ENCODE results near the gene PAM16. TPM values are rescaled to one million over a fixed set of nuclear protein-coding genes. Genes with fewer than 3 reads are reported as not detected.

PAM16 gene
- total RNA-seq, 1 donor from 2014 or later: 67.3 TPM

DNA sequence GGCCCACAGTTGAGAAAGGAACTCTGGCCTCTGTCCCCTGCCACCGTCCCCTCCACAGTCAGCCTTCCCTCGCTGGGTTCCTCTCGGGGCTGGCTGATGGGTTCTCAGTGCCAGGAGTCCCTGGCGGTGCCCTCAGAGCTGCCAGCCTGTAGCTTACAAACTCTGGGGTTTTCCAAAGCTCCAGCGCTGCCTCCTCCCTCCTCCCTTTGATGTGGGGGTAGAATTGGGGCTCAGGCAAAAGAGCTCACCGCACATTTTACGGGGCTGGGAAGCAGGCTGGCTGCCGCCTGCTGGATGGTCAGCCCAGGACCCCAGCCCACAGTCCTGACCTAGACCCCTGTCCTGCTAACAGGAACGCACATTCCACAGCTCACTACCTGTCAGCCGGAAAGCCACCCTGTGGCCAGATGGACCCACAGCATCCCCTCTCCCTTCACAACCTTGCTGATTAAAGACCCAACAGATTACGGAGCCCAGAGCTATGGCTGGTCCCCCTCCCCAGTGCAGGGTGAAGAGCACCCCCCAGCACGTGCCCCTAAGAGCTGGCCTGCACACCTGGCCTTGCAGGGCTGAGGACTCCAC lies 26.5 kb upstream of the PAM16 start:
- Histone ChIP-seq H3K36me3 (peaks cover 22% of the 10 kb centered on the region), H3K27ac (replicated peaks) (peak overlapping the region; percentile 82), H3K4me3 (no peak overlapping the region), H3K27me3 (ENCODE audit: low read depth) (no peaks in the 10 kb centered on the region), H3K4me1 (peaks cover 85% of the 10 kb centered on the region), H3K9me3 (replicated peaks) (no peaks in the 10 kb centered on the region)
- intact Hi-C loops (cut with micrococcal nuclease): no loop called here
- DNase-seq: no peak
- TF ChIP-seq, protein P1, sequence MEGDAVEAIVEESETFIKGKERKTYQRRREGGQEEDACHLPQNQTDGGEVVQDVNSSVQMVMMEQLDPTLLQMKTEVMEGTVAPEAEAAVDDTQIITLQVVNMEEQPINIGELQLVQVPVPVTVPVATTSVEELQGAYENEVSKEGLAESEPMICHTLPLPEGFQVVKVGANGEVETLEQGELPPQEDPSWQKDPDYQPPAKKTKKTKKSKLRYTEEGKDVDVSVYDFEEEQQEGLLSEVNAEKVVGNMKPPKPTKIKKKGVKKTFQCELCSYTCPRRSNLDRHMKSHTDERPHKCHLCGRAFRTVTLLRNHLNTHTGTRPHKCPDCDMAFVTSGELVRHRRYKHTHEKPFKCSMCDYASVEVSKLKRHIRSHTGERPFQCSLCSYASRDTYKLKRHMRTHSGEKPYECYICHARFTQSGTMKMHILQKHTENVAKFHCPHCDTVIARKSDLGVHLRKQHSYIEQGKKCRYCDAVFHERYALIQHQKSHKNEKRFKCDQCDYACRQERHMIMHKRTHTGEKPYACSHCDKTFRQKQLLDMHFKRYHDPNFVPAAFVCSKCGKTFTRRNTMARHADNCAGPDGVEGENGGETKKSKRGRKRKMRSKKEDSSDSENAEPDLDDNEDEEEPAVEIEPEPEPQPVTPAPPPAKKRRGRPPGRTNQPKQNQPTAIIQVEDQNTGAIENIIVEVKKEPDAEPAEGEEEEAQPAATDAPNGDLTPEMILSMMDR (IDR thresholded peaks at IDR 0.05; ENCODE audit: borderline replicate concordance): no peak

DNA sequence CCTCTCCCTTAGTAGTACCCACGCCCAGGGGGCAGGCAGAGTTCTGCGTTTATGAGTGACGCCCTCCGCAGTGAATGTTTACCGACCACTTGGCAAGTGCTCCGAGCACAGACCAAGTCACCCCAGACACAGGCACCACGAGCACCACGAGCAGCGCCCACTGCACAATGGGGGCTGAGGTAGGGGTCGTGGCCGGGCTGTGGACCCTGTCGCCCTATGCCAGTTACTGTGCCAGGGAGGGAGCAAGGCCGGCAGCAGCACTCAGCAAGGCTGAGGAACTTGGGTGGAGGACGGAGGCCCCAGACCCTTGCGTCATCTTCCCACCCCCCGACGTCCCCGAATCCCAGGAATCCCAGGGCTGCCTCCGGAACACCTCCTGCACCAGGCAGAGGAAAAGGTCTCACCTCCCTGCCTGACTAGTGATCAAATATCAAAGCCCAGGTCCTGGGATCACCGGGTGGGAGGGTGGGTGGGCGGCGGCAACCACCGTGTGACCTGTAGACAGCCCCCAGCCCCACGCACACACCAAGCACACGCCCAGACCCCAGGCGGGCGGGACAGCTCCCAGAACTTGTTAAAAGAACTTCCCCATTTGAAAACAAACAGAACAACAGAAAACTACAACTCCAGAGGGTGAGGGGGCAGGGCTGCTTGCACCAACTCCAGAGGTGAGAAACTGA lies 25.9 kb upstream of the PAM16 start:
- Histone ChIP-seq H3K27me3 (ENCODE audit: low read depth) (no peaks in the 10 kb centered on the region), H3K36me3 (peaks cover 16% of the 10 kb centered on the region), H3K4me3 (peak overlapping the region; percentile 75), H3K27ac (replicated peaks) (peak overlapping the region; percentile 82), H3K9me3 (replicated peaks) (no peaks in the 10 kb centered on the region), H3K4me1 (peaks cover 85% of the 10 kb centered on the region)
- TF ChIP-seq, protein P1 (IDR thresholded peaks at IDR 0.05; ENCODE audit: borderline replicate concordance): no peak
- intact Hi-C loops (cut with micrococcal nuclease): no loop called here
- no peak for DNase-seq

DNA sequence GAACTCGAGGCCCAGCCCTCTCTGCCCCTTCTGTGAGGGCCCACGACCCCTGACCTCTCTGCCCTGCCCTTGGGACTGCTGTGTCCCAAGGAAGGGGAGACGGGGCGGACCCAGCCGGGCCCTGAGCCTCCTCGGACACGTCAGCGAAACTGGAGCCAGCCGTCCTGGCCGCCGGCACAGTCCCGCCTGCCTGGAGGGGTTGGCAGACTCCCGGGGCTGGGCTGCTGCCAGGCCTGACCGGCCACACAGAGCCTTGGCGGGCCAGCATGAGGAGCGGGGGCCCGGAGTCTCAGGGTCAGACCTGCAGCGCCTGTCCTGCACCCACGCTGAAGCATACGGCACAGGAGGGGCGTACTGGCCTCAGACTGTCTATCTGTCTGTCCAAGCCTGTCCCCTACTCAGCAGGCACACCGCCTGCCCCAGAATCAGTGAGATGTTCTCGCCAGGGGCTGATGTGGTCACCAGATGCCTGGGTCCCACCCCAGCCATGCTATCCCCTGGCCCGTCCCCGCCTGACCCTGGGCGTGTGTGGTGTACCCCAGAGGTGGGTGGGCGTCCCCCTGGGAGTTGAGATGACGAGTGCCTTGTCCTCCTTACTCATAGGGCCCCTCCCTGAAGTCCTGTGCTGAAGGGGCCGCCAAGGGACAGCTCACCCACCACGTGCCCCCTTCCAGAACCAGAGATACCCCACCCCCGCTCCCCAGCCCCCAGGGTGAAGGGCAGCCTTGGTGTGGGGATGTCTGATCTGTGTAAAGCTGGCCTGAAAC lies 25.2 kb upstream of the PAM16 start:
- Histone ChIP-seq H3K9me3 (replicated peaks) (no peaks in the 10 kb centered on the region), H3K4me1 (peaks cover 92% of the 10 kb centered on the region), H3K27me3 (ENCODE audit: low read depth) (no peaks in the 10 kb centered on the region), H3K4me3 (peak overlapping the region; percentile 75), H3K36me3 (peaks cover 10% of the 10 kb centered on the region), H3K27ac (replicated peaks) (peak overlapping the region; percentile 82)
- DNase-seq: peak; percentile 91
- TF ChIP-seq, protein P1 (IDR thresholded peaks at IDR 0.05; ENCODE audit: borderline replicate concordance): no peak
- intact Hi-C loops (cut with micrococcal nuclease): no loop called here

DNA sequence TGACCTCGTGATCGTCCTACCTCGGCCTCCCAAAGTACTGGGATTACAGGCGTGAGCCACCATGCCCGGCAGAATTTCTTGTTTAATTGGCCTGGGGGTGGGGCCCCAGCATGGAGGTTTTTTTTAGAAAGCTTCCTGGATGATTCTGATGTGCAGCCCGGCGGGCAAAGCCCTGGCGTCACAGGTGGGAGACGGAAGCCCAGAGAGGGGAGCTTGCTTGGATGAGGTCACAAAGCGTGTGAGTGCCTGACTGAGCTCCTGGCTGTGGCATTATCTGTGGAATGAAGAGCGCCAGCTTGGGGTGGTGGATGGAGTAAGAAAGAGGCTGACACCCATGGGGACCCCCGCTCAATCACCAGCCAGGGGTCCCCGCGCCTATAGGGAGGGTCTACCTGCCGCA lies 24.6 kb upstream of the PAM16 start:
- intact Hi-C loops (cut with micrococcal nuclease): no loop called here
- peaks cover 97% of the 10 kb centered on the region for H3K4me1 ChIP-seq
- H3K4me3 ChIP-seq: peak overlapping the region; percentile 75
- H3K27ac ChIP-seq (replicated peaks): peak overlapping the region; percentile 82
- no peaks in the 10 kb centered on the region for H3K27me3 ChIP-seq (ENCODE audit: low read depth)
- H3K36me3 ChIP-seq: peaks cover 4% of the 10 kb centered on the region
- TF ChIP-seq, protein P1 (IDR thresholded peaks at IDR 0.05; ENCODE audit: borderline replicate concordance): no peak
- no peak for DNase-seq
- no peaks in the 10 kb centered on the region for H3K9me3 ChIP-seq (replicated peaks)

DNA sequence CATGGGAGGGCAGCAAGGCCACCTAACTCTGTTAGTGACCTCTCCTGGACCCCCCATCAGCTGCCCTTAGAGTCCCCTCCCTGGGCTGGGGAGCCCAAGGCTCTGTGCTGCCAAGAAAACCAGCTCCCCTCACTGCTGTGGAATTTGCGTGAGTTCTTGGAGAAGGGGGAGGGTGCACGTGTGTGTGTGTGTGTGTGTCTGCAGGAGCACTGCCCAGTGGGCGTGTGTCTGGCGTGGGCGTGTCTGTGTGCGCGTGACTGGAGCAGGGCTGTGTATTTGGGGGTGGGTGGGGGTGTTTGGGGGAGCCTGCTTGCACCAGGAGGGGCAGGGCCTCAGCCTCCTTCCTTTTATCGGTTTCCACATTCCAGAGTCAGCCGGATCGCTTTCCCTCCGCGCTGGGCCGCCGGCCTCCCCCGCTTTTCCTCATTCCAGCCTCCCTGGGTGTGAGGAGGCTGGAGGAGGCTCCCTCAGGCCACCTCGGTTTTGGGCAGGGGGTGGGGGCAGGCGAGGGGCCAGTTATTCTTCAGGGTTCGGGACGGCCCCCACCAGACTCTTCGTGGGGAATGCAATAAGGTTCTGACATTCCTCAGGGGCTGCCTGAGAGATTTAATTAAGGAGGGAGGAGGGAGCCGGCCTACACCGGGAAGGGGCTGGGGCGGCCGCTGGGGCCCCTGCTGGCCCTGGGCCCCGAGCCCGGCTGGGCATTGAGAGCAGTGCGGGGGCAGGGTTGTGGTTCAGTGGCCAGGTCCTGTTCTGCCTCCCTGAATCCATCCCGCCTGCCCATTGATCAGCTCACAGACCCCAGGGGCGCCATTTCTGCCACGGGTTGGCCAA lies 23.0 kb upstream of the PAM16 start:
- TF ChIP-seq, protein P1 (IDR thresholded peaks at IDR 0.05; ENCODE audit: borderline replicate concordance): no peak
- Histone ChIP-seq H3K9me3 (replicated peaks) (no peaks in the 10 kb centered on the region), H3K36me3 (no peaks in the 10 kb centered on the region), H3K4me1 (peaks cover 99% of the 10 kb centered on the region), H3K27me3 (ENCODE audit: low read depth) (no peaks in the 10 kb centered on the region), H3K27ac (replicated peaks) (peak overlapping the region; percentile 82), H3K4me3 (peak overlapping the region; percentile 75)
- intact Hi-C loops (cut with micrococcal nuclease): no loop called here
- DNase-seq: peak; percentile 68

Data from left ventricle myocardium inferior (tissue), 1 donor.